GM23338 (cell line): Measurements from ENCODE around the gene KCNA2. TPM values are rescaled to one million over a fixed set of nuclear protein-coding genes. Genes with fewer than 3 reads are reported as not detected.

Experiments
- ATAC-seq: fragments of 200-7000 bp; cut with Tn5 transposase; 3 replicates; pipeline ENCODE4 v1.9.1; 2020
- DNase-seq: peaks from one replicate; pipeline ENCODE4 v3.0.0-alpha.2; 2015; ENCODE audit warnings: low spot score
- H2AFZ ChIP-seq: fragments of 200-600 bp; sonication (generic); 2 replicates; pipeline ENCODE4 v1.8.0; 2016; ENCODE audit warnings: antibody characterized with exemption, mild to moderate bottlenecking, moderate library complexity
- H3F3A ChIP-seq: fragments of 200-600 bp; sonication (generic); replicated peaks from 2 replicates; pipeline ENCODE4 v1.8.0; 2017; ENCODE audit warnings: antibody characterized with exemption, mixed run types, low read depth
- H3K27ac ChIP-seq: fragments of 200-600 bp; sonication (generic); 2 replicates; pipeline ENCODE4 v1.6.1; 2016; ENCODE audit warnings: low read depth
- H3K27me3 ChIP-seq: fragments of 200-600 bp; sonication (generic); 2 replicates; pipeline ENCODE4 v1.8.0; 2016; ENCODE audit warnings: mild to moderate bottlenecking, mixed run types, moderate library complexity; ENCODE audit not compliant: insufficient read depth
- H3K36me3 ChIP-seq: fragments of 200-600 bp; sonication (generic); 2 replicates; pipeline ENCODE4 v1.8.0; 2016; ENCODE audit warnings: mild to moderate bottlenecking; ENCODE audit not compliant: insufficient read depth
- H3K4me1 ChIP-seq: fragments of 200-600 bp; sonication (generic); 2 replicates; pipeline ENCODE4 v1.8.0; 2016; ENCODE audit warnings: mild to moderate bottlenecking, moderate library complexity; ENCODE audit not compliant: insufficient read depth
- H3K4me2 ChIP-seq: fragments of 200-600 bp; sonication (generic); 2 replicates; pipeline ENCODE4 v1.7.1; 2017; ENCODE audit warnings: mixed run types
- H3K4me3 ChIP-seq: fragments of 200-600 bp; sonication (generic); 2 replicates; pipeline ENCODE4 v1.6.1; 2016; ENCODE audit warnings: mixed run types
- H3K79me2 ChIP-seq: fragments of 200-600 bp; sonication (generic); replicated peaks from 2 replicates; pipeline ENCODE4 v1.8.0; 2017; ENCODE audit warnings: mild to moderate bottlenecking; ENCODE audit not compliant: insufficient read depth
- H3K9me2 ChIP-seq: fragments of 200-600 bp; sonication (generic); 2 replicates; pipeline ENCODE4 v1.8.0; 2017; ENCODE audit not compliant: insufficient read depth
- H4K20me1 ChIP-seq: fragments of 200-600 bp; sonication (generic); replicated peaks from 2 replicates; pipeline ENCODE4 v1.8.0; 2017; ENCODE audit warnings: mild to moderate bottlenecking; ENCODE audit not compliant: insufficient read depth
- H3K27ac Mint-ChIP-seq: 2 replicates; pipeline ENCODE4 v1.8.0; 2020; ENCODE audit warnings: inconsistent platforms, mild to moderate bottlenecking, moderate library complexity, mixed read lengths
- H3K27me3 Mint-ChIP-seq: 3 replicates; pipeline ENCODE4 v1.8.0; 2022; ENCODE audit warnings: low read depth, mild to moderate bottlenecking, moderate library complexity, mixed read lengths, inconsistent platforms; ENCODE audit not compliant: insufficient read depth, poor library complexity
- H3K36me3 Mint-ChIP-seq: 3 replicates; pipeline ENCODE4 v1.8.0; 2021; ENCODE audit warnings: low read depth, mild to moderate bottlenecking, inconsistent platforms, moderate library complexity, mixed read lengths
- H3K4me1 Mint-ChIP-seq: 3 replicates; pipeline ENCODE4 v1.8.0; 2020; ENCODE audit warnings: mild to moderate bottlenecking, inconsistent platforms, mixed read lengths
- H3K4me3 Mint-ChIP-seq: 3 replicates; pipeline ENCODE4 v1.8.0; 2021; ENCODE audit warnings: moderate library complexity, mild to moderate bottlenecking, inconsistent platforms, mixed read lengths
- H3K9me3 Mint-ChIP-seq: 3 replicates; pipeline ENCODE4 v1.8.0; 2020; ENCODE audit warnings: moderate library complexity, mild to moderate bottlenecking, inconsistent platforms, mixed read lengths
- CREB1 ChIP-seq: fragments of 250-450 bp; sonication (Bioruptor Pico); IDR thresholded peaks from 2 replicates; pipeline ENCODE4 v1.5.0; 2020; ENCODE audit warnings: low read depth, mild to moderate bottlenecking, moderate library complexity
- CTCF ChIP-seq, 2 experiments: fragments of 200-600 bp in 1 of 2; sonication (generic) in 1 of 2; conservative IDR thresholded peaks; 2 replicates each; pipeline versions ENCODE4 v1.5.1 to v1.6.1; 2016 to 2017; ENCODE audit warnings: antibody characterized with exemption in 2 of 2, low read depth in 2 of 2, mild to moderate bottlenecking in 2 of 2, moderate library complexity in 1 of 2
- ETS1 ChIP-seq: IDR thresholded peaks from 2 replicates; pipeline ENCODE4 v1.6.1; 2016; ENCODE audit warnings: antibody characterized with exemption
- EZH2 ChIP-seq: fragments of 200-600 bp; sonication (generic); IDR thresholded peaks from one replicate; pipeline ENCODE4 v1.8.0; 2017; ENCODE audit warnings: antibody characterized with exemption, mild to moderate bottlenecking, low read depth; ENCODE audit not compliant: unreplicated experiment
- EZH2phosphoT487 ChIP-seq: fragments of 200-600 bp; sonication (generic); IDR thresholded peaks from one replicate; pipeline ENCODE4 v1.8.1; 2018; ENCODE audit warnings: antibody characterized with exemption; ENCODE audit not compliant: unreplicated experiment
- JUNB ChIP-seq: IDR thresholded peaks from one replicate; pipeline ENCODE4 v1.6.1; 2016; ENCODE audit warnings: antibody characterized with exemption; ENCODE audit not compliant: unreplicated experiment
- NANOG ChIP-seq: IDR thresholded peaks from 2 replicates; pipeline ENCODE4 v1.6.1; 2016; ENCODE audit warnings: antibody characterized with exemption, borderline replicate concordance
- POLR2AphosphoS5 ChIP-seq: IDR thresholded peaks from 2 replicates; pipeline ENCODE4 v1.6.1; 2016; ENCODE audit warnings: antibody characterized with exemption, low read depth
- REST ChIP-seq: IDR thresholded peaks from one replicate; pipeline ENCODE4 v1.6.1; 2018; ENCODE audit warnings: antibody characterized with exemption; ENCODE audit not compliant: unreplicated experiment
- STAT1 ChIP-seq: IDR thresholded peaks from one replicate; pipeline ENCODE4 v1.6.1; 2016; ENCODE audit warnings: antibody characterized with exemption; ENCODE audit not compliant: unreplicated experiment
- ZNF331 ChIP-seq: fragments of 250-450 bp; sonication (Bioruptor Pico); IDR thresholded peaks from 2 replicates; pipeline ENCODE4 v1.5.0; 2020; ENCODE audit warnings: low read depth, mild to moderate bottlenecking, moderate library complexity
- ZNF462 ChIP-seq: fragments of 250-450 bp; sonication (Bioruptor Pico); IDR thresholded peaks from 2 replicates; pipeline ENCODE4 v1.5.0; 2020; ENCODE audit warnings: mild to moderate bottlenecking, moderate library complexity
- polyA plus RNA-seq: library from polyadenylated mRNA; unstranded; fragments of >200 nt; fragmentation: Nextera tagmentation; extraction: Ambion mirVana; gene quantifications from 2 replicates; pipeline ENCODE4 v1.2.1, GENCODE V29; 2016
- total RNA-seq: library from RNA; depleted of rRNA; stranded (reverse); fragments of >200 nt; shearing (Covaris generic); gene quantifications from 2 replicates; pipeline ENCODE4 v1.2.3, GENCODE V29; 2014

The KCNA2 gene
- total and polyA plus RNA-seq, 2 experiments from 2014 or later, result 0.11 to 1.5 TPM

GRCh38 chr1:110545492-110545891 lies 60.7 kb downstream of the KCNA2 start (continued):
- TF ChIP-seq ZNF331 (no peak), ETS1 (no peak)

DNA sequence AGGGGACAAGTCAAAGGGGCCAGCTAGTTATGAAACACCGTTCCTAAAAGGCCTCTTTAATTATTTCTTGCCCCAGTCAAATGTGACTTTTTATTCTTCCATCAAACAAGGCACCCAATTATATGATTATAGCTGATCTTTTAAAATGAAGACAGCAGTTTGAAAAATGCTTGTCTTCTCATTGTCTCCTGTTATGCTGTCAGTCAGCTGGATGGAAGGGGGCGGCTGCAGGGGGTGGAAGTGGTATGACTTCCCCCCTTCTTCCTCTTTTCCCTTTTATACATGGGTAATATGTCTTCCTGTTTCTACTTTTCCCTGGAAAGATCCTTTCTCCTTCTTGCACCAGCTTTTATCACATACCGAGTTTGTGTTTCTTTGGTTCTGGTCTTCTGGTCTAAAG lies 61.4 kb downstream of the KCNA2 start:
- H3K27ac ChIP-seq, result no peak overlapping the region
- no peaks in the 10 kb centered on the region for H3K4me1 ChIP-seq
- no peaks in the 10 kb centered on the region for H3K27me3 ChIP-seq
- no peaks in the 10 kb centered on the region for H3K36me3 ChIP-seq
- Mint-ChIP-seq H3K4me3 (no peak overlapping the region), H3K36me3 (no peaks in the 10 kb centered on the region), H3K27ac (no peak overlapping the region), H3K4me1 (no peaks in the 10 kb centered on the region), H3K27me3 (no peaks in the 10 kb centered on the region), H3K9me3 (no peaks in the 10 kb centered on the region)
- no peak overlapping the region for H3K4me3 ChIP-seq
- no peaks in the 10 kb centered on the region for H3F3A ChIP-seq
- H4K20me1 ChIP-seq, result 0 out of 2 replicates have a peak, but pooled peaks cover 4% of the 10 kb centered on the region
- H3K4me2 ChIP-seq, result no peak overlapping the region
- H3K79me2 ChIP-seq, result no peaks in the 10 kb centered on the region
- H2AFZ ChIP-seq, result no peak overlapping the region
- ATAC-seq, result no peak
- no peak for DNase-seq
- H3K9me2 ChIP-seq, result no peaks in the 10 kb centered on the region
- TF ChIP-seq ZNF331 (no peak), ZNF462 (no peak), POLR2AphosphoS5 (no peak), EZH2phosphoT487 (no peak), REST (no peak), ETS1 (no peak), STAT1 (no peak), EZH2 (no peak), JUNB (no peak), CREB1 (CRISPR knock-in tag) (no peak), CTCF (conservative IDR thresholded peaks at IDR 0.05; ENCODE audit: low read depth in 2 of 2) (no peak), NANOG (no peak)
